ENCODE results near the gene WDR31.
A peak's percentile ranks its signal among the peaks of the same experiment; 100 is the strongest.

The WDR31 gene

DNA sequence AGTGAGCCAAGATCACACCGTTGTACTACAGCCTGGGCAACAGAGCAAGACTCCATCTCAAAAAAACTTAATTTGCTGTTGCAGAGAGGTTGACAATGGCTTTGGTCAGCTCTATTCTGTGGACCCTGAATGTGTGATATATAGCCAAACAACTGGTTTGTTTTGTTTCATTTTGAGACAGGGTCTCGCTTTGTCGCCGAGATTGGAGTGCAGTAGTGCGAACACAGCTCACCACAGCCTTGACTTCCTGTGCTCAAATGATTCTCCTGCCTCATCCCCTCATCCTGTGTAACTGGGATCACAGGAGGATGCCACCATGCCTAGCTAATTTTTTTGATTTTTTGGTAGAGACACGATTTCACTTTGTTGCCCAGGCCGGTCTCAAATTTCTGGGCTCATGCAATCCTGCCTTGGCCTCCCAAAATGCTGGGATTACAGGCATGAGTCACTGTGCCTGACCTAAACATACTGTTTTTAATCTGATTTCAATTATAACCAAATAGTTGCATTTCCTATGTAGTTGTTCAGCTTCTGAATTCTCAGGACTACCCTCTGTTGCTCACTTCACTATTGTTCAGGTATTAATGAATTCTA is 46.7 kb downstream of the WDR31 start:
- DNase-seq: no peak

DNA sequence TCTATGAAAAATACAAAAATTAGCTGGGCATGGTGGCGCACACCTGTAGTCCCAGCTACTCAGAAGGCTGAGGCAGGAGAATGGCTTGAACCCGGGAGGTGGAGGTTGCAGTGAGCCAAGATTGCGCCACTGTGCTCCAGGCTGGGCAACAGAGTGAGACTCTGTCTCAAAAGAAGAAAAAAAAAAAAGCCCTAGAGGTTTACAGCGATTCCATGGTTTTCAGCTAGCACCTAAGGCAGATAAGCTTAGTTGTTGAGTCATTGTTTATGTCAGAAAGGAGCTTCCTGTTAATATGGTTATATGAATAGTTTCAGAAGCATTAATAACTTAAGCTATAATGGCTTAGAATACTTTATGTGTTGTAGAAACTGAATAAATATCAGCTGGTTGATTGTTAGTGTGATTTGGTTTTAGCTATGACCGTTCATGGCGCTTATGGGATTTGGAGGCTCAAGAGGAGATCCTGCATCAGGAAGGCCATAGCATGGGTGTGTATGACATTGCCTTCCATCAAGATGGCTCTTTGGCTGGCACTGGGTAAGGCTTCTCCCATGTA is 49.9 kb downstream of the WDR31 start:
- no peak for DNase-seq

DNA sequence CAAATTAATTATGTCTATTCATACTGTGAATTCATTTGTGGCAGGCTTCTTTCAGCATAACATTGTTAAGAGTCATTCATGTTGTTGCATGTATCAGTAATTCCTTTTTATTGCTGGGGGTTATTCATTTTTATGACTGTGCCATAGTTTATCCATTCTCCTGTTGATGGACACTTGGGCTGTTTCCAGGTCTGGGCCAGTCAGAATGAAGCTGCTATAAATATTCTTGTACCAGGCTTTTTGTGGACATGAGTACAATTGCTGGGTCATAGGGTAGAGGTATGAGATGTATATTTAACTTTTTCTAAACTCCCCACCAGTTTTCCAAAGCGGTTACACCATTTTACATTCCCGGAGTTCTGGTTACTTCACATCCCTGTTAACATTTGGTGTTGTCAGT is 51.0 kb downstream of the WDR31 start:
- DNase-seq: no peak

DNA sequence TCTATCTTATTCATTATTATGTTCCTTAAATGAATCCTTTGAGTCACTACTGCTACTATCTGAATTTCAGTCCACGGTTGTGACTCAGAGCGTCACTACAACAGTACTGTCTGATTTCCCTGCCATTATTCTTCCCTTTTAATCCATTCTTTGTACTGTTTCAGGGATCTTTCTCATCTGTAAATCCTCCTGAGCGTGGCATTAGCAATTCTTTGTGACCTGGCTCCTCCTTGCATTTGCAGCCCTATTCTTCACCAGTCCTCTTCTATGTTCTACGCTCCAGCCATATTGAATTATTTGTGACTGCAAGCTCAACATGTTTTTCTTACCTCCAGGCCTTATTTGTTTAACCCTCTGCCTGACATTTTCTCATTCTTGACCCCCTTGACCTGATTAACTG is 58.7 kb downstream of the WDR31 start:
- DNase-seq: no peak

DNA sequence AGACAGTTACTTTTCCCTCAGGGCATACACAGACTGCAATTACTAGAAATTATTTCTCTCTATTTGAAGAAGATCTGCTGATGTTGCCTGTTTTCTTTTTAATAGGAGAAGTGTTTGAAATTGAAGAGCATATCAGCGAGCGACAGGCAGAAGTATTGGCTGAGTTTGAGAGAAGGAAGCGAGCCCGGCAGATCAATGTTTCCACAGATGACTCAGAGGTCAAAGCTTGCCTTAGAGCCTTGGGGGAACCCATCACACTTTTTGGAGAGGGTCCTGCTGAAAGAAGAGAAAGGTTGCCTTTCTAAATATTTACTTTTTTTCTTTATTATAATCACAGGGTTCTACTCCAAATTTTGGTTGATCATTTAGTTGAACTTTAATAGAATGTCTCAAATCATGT is 61.2 kb downstream of the WDR31 start:
- DNase-seq: no peak

DNA sequence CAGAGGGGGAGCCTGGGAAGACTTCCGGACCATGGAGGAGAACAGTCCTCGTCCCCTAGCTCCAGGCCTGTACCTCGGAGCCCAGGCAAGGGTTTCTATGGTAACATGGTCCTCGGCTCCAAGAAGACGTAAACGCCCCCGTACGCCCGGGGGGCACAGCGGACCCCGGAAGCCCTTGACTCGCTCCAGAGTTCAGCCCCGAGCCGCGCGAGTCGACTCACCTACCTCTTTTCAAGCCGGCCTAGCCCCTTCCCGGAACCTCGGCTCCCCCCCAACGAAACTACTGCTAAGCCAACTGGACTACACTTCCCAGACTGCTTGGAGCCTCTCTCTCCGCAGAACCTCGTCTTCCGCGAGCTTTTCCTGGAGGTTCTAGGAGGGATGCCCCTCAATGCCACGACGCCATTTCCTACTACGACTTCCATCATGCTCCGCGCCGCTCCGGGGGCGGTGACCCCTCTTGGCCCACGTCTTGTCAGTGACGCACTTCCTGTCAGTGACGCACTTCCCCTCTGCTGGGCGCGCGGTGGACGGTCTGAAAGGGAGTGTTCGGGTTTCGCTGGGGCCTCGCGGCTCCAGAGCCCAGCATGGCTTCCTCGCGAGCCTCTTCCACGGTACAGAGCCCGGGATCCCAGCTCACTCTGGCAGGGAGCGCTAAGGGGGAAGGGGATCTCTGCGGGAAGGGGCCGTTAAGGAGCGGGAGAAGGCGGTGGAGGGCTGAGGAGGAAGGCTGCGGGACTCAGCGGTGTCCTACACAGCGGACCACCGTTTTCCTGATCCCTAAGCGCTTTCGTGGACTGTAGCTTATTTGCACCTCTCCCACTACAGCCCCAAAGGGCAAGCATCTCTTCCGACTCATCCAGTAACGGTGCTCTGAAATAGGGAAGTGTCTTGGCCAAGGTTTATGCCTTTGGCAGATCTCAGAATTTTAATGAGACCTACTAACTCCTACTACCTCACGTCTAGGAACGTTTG is 64.6 kb downstream of the WDR31 start, which contains the start of the genes CDC26 and PRPF4:
Gene CDC26 (minus strand): TSS at position 416 of the 975 bp plus-strand sequence. CDS start 3,065 bp downstream, outside the sequence.
Gene PRPF4 (plus strand): TSS at position 502 of the 975 bp plus-strand sequence. CDS start 86 bp downstream, at position 588.
- DNase-seq: peak; percentile 84 to 97

DNA sequence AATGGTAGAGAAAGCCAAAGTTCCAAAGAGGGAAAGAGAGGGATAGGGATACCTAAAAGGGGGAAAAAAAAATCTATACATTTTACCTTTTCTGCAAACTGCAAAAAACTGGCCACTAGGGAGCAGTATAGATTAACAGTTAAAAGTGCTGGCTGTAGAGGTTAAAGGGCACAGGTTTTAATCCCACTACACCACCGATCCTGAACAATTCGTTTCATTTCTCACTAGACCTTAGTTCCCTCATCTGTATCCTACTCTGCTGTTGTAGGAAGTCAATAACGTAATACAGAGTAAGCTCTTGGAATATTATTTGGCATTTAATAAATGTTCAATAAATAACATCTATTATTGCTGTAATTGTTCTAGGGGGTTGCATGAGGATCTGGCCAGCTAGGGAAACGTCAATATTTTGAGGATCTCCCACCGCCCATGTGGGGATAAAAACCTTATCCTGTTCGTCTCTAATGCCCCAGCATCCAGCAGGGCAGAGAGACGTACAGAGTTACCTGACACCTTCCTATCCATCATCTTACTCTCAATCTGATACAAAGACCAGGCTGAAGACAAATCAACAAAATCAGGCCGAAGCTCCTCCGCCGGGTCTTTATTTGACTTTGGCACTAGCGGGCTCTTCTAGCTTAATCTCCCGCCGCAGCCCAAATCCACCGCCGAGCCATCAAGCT is 65.5 kb downstream of the WDR31 start:
- DNase-seq: peak in 1 of 2 donors; percentile 52

DNA sequence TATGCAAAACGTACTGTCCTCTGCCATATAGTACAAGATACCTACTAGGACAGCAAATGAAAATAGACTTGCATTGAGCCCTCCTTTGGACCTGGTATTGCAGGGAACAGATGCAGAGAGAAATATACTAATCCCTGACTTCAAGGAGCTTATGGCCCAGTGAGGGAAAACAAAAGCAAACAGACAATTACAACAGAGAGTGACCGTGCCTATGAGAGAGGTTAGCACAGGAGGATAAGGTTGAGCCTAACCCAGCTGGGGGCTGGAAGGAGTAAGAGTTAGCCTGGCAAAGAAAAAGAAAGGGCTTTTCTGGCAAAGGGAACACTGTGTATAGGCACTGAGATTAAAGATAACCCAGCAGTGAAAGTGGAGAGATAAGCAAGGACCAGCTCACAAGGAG is 70.2 kb downstream of the WDR31 start:
- no peak for DNase-seq

DNA sequence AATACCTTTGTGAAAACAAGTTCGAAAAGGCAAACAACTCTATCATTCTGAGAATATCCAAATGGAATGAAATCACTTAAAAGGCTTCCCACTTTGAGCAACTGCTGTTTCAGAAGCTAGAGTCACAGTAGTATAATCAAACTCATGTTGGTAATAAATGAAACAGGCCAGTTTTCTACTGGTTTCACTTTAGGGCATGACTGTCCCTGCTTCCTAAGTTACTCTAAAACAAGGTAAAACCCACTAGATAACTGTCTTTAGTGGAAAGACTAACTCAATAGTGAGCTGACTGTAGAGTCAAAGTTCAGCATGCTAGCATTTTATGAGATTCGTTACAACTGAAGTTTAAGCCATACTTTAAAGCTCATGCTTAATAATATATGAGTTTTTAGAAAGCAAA is 70.7 kb downstream of the WDR31 start:
- DNase-seq: no peak

DNA sequence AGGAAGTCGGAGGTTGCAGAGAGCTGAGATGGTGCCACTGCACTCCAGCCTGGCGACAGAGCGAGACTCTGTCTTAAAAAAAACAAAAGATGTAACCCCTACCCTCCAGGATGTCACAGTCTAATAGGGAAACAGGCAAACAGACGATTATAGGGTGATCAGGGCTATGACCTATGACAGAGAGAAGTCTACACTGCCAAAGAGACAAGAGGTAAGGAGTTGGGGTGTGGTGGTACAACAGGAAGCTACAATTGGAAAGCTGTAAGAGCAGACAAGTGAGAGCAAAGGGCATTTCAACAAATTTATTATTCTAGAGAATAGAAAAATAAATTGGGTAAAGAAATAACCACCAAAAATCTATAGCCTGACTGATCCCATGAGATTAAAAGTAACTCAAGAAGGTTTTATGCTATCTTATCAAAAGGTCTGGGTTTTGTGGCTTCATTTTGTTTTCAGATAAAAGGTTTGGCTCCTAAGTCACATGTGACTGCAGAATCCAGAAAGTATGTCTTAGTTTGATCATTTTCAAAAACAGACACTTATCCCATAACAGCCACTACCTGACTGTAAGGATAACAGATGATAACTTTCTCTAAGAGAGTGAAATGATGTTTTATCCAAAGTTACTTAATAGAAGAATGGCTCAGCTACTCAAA is 72.0 kb downstream of the WDR31 start:
- DNase-seq: no peak

DNA sequence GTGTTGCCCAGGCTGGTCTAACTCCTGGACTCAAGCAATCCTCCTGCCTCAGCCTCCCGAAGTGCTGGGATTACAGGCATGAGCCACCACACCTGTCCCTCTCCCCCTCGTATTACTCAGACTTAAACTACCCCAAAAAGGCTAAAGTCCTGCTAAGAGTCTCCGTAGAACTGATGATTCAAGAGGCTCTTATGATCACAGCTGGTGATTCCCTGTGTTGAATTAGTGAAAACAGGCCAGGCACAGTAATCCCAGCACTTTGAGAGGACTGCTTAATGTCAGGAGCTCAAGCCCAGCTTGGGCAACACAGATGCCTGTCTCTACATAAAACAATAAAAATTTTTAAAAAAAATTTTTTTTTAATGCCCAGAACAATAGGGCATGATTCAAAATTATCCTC is 73.9 kb downstream of the WDR31 start:
- DNase-seq: no peak
